Suprapubic skin (tissue), 4 donors: ENCODE measurements around the gene ASIC5. TPM values are rescaled to one million over a fixed set of nuclear protein-coding genes. Genes with fewer than 3 reads are reported as not detected.
A peak's percentile ranks its signal among the peaks of the same experiment; 100 is the strongest.

Experiments
- DNase-seq, 2 donors: peaks; one replicate each; pipeline ENCODE4 v3.0.0-alpha.2; 2019; ENCODE audit warnings: low spot score in 2 of 2
- H3K27ac ChIP-seq: fragments of 200-600 bp; sonication (generic); one replicate; pipeline ENCODE4 v1.5.1; 2019
- H3K27me3 ChIP-seq: fragments of 200-600 bp; sonication (generic); one replicate; pipeline ENCODE4 v1.5.1; 2019
- H3K36me3 ChIP-seq: fragments of 200-600 bp; sonication (generic); one replicate; pipeline ENCODE4 v1.5.1; 2019
- H3K4me1 ChIP-seq: fragments of 200-600 bp; sonication (generic); one replicate; pipeline ENCODE4 v1.5.1; 2019
- H3K4me3 ChIP-seq: fragments of 200-600 bp; sonication (generic); one replicate; pipeline ENCODE4 v1.5.1; 2019; ENCODE audit warnings: mild to moderate bottlenecking
- H3K9me3 ChIP-seq: fragments of 200-600 bp; sonication (generic); one replicate; pipeline ENCODE4 v1.5.1; 2019
- CTCF ChIP-seq, 2 donors: fragments of 200-600 bp in 1 of 2; fragments of 450-650 bp in 1 of 2; sonication (generic) in 1 of 2; IDR thresholded peaks; one replicate each; pipeline ENCODE4 v1.5.1; 2016 to 2019; ENCODE audit warnings: antibody characterized with exemption in 2 of 2, mild to moderate bottlenecking in 1 of 2, moderate library complexity in 1 of 2
- EP300 ChIP-seq: sonication (generic); formaldehyde crosslinking; IDR thresholded peaks from one replicate; pipeline ENCODE4 v1.6.1; 2017; ENCODE audit warnings: antibody characterized with exemption
- POLR2A ChIP-seq, 2 donors: fragments of 450-650 bp; IDR thresholded peaks; one replicate each; pipeline ENCODE4 v1.6.1; 2017; ENCODE audit warnings: antibody characterized with exemption in 2 of 2, mild to moderate bottlenecking in 2 of 2, moderate library complexity in 2 of 2
- POLR2AphosphoS5 ChIP-seq, 3 donors: sonication (generic); formaldehyde crosslinking; IDR thresholded peaks; one replicate each; pipeline ENCODE4 v1.6.1; 2017; ENCODE audit warnings: antibody characterized with exemption in 3 of 3
- WGBS: methylation state at CpG from one replicate; pipeline ENCODE4 v1.1.5; 2018; 5-methylcytosine and 5-hydroxymethylcytosine counted together
- total RNA-seq, 4 donors: library from RNA; depleted of rRNA; stranded (reverse); fragments of >200 nt; gene quantifications; one replicate each; pipeline ENCODE4 v1.1.0, GENCODE V29; 2016

Gene ASIC5
- total RNA-seq, 4 donors from 2014 or later: not detected

- WGBS: 81% methylated on average over 1 of the region's 1 CpG
- Histone ChIP-seq H3K4me3 (no peak overlapping the region), H3K4me1 (no peaks in the 10 kb centered on the region), H3K27ac (no peak overlapping the region), H3K9me3 (no peaks in the 10 kb centered on the region), H3K36me3 (no peaks in the 10 kb centered on the region), H3K27me3 (no peaks in the 10 kb centered on the region)
- no peak for TF ChIP-seq POLR2AphosphoS5 (IDR thresholded peaks at IDR 0.05)
- no peak for TF ChIP-seq POLR2A (IDR thresholded peaks at IDR 0.05)
- TF ChIP-seq EP300: no peak
- TF ChIP-seq CTCF (IDR thresholded peaks at IDR 0.05): no peak
- no peak for DNase-seq
Measured at GRCh38 chr4:155794589-155795236, 71.4 kb downstream of the ASIC5 start.

- H3K27ac ChIP-seq: no peak overlapping the region
- peaks cover 4% of the 10 kb centered on the region for H3K4me1 ChIP-seq
- no peaks in the 10 kb centered on the region for H3K36me3 ChIP-seq
- H3K9me3 ChIP-seq: no peaks in the 10 kb centered on the region
- TF ChIP-seq POLR2A (IDR thresholded peaks at IDR 0.05): no peak
- TF ChIP-seq CTCF (IDR thresholded peaks at IDR 0.05): no peak
- no peak for TF ChIP-seq EP300
- TF ChIP-seq POLR2AphosphoS5 (IDR thresholded peaks at IDR 0.05): no peak
- WGBS: 91% methylated on average over 3 of the region's 3 CpGs
- no peaks in the 10 kb centered on the region for H3K27me3 ChIP-seq
- no peak for DNase-seq
- no peak overlapping the region for H3K4me3 ChIP-seq
Measured at GRCh38 chr4:155789982-155790381, 76.1 kb downstream of the ASIC5 start.

GRCh38 chr4:155789391-155789790 lies 76.7 kb downstream of the ASIC5 start:
- WGBS: 53% methylated on average over 6 of the region's 6 CpGs
- no peak overlapping the region for H3K4me3 ChIP-seq
- H3K27ac ChIP-seq: no peak overlapping the region
- TF ChIP-seq POLR2A (IDR thresholded peaks at IDR 0.05) (no peak), POLR2AphosphoS5 (IDR thresholded peaks at IDR 0.05) (no peak), CTCF (IDR thresholded peaks at IDR 0.05) (no peak), EP300 (no peak)
- H3K27me3 ChIP-seq: no peaks in the 10 kb centered on the region
- H3K9me3 ChIP-seq: no peaks in the 10 kb centered on the region
- peaks cover 4% of the 10 kb centered on the region for H3K4me1 ChIP-seq
- DNase-seq: no peak
- H3K36me3 ChIP-seq: no peaks in the 10 kb centered on the region

GRCh38 chr4:155787113-155787710 lies 78.9 kb downstream of the ASIC5 start:
- peaks cover 4% of the 10 kb centered on the region for H3K4me1 ChIP-seq
- H3K4me3 ChIP-seq: no peak overlapping the region
- TF ChIP-seq POLR2A (IDR thresholded peaks at IDR 0.05): no peak
- TF ChIP-seq POLR2AphosphoS5 (IDR thresholded peaks at IDR 0.05): no peak
- peak; percentile 45 to 68 for TF ChIP-seq CTCF (IDR thresholded peaks at IDR 0.05)
- no peak overlapping the region for H3K27ac ChIP-seq
- WGBS: 17% methylated on average over 5 of the region's 5 CpGs
- H3K9me3 ChIP-seq: no peaks in the 10 kb centered on the region
- no peak for DNase-seq
- no peaks in the 10 kb centered on the region for H3K27me3 ChIP-seq
- no peaks in the 10 kb centered on the region for H3K36me3 ChIP-seq

- Histone ChIP-seq H3K4me1 (peaks cover 4% of the 10 kb centered on the region), H3K9me3 (no peaks in the 10 kb centered on the region), H3K27ac (no peak overlapping the region), H3K4me3 (no peak overlapping the region), H3K27me3 (no peaks in the 10 kb centered on the region), H3K36me3 (no peaks in the 10 kb centered on the region)
- DNase-seq: no peak
- TF ChIP-seq CTCF (IDR thresholded peaks at IDR 0.05): no peak
- TF ChIP-seq EP300: no peak
- TF ChIP-seq POLR2A (IDR thresholded peaks at IDR 0.05): no peak
- TF ChIP-seq POLR2AphosphoS5 (IDR thresholded peaks at IDR 0.05): no peak
- 82% methylated on average over 1 of the region's 1 CpG for WGBS
Measured at GRCh38 chr4:155785828-155786227, 80.2 kb downstream of the ASIC5 start.
